Measurements from ENCODE around the gene RECQL. TPM values are rescaled to one million over a fixed set of nuclear protein-coding genes. Genes with fewer than 3 reads are reported as not detected.

The RECQL gene
- total and polyA plus RNA-seq, 8 donors: 4.8 to 17.1 (median 7.8) TPM

DNA sequence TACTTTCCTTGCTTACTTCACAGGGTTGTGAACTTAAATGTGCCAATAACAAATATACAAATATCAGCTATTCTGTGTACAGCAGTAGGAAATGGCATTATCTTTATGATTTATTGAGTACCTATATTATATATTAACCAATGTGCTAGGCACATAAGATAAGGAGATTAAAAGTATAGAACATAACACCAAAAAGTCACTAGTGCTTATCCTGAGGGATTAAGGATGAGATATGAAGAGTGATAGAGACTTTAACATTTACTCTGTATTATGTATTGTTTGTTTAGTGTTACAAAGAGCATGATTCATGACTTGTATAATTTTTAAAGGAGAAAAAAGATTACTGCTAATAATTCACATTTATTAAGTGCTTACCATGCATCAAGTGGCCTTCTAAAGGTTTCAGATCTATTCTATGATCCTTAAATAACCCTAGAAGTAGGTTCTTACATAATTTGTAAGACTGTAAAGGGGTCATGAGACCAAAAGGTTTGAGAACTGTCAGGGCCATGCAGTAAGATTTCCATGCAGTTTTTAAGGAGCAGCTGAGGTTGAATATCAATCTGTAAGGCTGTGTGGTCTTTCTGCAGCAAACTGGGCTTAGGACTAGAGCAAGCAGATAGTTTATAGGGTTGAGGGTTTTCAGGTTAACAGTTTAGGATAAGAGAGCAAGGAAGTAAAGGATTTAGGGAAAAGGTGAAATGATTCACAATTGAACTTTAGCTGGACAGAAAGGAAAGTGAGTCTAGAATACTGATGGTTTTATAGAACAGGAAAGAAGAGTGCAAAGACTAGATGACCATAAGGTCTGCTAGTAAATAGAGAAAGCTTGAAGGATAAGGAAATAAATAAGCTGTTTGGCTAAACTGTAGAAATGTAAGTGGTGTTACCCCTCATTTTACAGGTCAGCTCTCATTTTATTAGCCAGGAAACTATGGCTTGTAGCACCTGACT, 57.0 kb downstream of the RECQL start:
- no peaks in the 10 kb centered on the region for H3K9me3 ChIP-seq
- DNase-seq (no peak), ATAC-seq (peak; percentile 27 to 56 (median 40)), FAIRE-seq (no peak)
- TF ChIP-seq, protein P1, sequence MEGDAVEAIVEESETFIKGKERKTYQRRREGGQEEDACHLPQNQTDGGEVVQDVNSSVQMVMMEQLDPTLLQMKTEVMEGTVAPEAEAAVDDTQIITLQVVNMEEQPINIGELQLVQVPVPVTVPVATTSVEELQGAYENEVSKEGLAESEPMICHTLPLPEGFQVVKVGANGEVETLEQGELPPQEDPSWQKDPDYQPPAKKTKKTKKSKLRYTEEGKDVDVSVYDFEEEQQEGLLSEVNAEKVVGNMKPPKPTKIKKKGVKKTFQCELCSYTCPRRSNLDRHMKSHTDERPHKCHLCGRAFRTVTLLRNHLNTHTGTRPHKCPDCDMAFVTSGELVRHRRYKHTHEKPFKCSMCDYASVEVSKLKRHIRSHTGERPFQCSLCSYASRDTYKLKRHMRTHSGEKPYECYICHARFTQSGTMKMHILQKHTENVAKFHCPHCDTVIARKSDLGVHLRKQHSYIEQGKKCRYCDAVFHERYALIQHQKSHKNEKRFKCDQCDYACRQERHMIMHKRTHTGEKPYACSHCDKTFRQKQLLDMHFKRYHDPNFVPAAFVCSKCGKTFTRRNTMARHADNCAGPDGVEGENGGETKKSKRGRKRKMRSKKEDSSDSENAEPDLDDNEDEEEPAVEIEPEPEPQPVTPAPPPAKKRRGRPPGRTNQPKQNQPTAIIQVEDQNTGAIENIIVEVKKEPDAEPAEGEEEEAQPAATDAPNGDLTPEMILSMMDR (IDR thresholded peaks at IDR 0.05): no peak
- H3K4me1 ChIP-seq: peaks cover 5 to 16% (median 14%) of the 10 kb centered on the region in 3 donors
- no peak overlapping the region for H3K27ac ChIP-seq
- peaks cover 3 to 20% (median 6%) of the 10 kb centered on the region in 3 donors for H3K36me3 ChIP-seq
- no peaks in the 10 kb centered on the region for H3K27me3 ChIP-seq
- no peak overlapping the region for H3K4me3 ChIP-seq
- intact Hi-C loops (cut with DNase I): no loop called here

DNA sequence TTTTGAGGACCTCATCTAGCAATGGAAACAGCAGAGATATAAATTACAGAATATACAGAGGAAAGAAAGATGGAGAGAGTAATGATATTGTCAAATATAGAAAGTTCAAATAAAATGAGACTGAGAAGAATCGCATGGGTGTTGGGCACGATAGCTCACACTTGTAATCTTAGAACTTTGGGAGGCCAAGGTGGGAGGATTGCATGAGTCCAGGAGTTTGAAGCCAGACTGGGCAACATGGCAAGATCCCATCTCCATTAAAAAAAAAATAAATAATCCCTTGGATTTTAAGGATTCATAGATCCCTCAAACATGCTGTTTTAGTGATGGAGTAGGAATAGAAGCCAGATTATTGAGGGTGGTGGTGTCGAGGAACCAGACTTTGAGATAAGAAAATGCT, 62.1 kb downstream of the RECQL start:
- Histone ChIP-seq H3K36me3 (no peaks in the 10 kb centered on the region), H3K9me3 (no peaks in the 10 kb centered on the region), H3K4me3 (peak overlapping the region in 1 of 4 donors; percentile 71), H3K4me1 (peaks cover 5 to 17% (median 14%) of the 10 kb centered on the region in 3 donors), H3K27me3 (no peaks in the 10 kb centered on the region), H3K27ac (no peak overlapping the region)
- FAIRE-seq: no peak
- no peak for DNase-seq
- 77 to 85% methylated on average over 3 of the region's 3 CpGs for WGBS, 2 donors
- TF ChIP-seq, protein P1 (IDR thresholded peaks at IDR 0.05): no peak
- ATAC-seq: no peak
- intact Hi-C loops (cut with DNase I): no loop called here

DNA sequence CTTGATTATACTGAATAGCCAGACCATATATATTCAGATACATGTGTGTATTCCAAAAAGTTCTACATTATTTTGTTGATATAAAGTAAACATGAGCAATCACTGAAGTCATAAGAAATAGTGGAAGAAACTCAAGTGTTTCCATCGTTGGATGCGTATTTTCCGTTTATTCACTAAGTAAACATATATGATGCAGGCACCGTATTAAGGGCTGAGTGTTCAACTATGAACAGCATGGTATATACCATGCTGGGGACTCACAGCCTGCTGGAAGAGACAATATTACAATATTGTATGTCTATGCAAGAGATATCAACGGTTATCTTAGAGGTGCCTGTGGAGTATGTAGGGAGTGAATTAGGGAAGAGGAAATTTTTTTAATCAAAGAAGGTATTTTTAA, 62.8 kb downstream of the RECQL start:
- H3K36me3 ChIP-seq: no peaks in the 10 kb centered on the region
- ATAC-seq: peak in 1 of 4 donors; percentile 6
- peak overlapping the region; percentile 52 to 82 (median 66) for H3K4me3 ChIP-seq
- H3K27me3 ChIP-seq: no peaks in the 10 kb centered on the region
- no peak overlapping the region for H3K27ac ChIP-seq
- H3K9me3 ChIP-seq: no peaks in the 10 kb centered on the region
- intact Hi-C loops (cut with DNase I): no loop called here
- 47 to 48% methylated on average over 5 of the region's 5 CpGs for WGBS, 2 donors
- FAIRE-seq: no peak
- TF ChIP-seq, protein P1 (IDR thresholded peaks at IDR 0.05): no peak
- DNase-seq: no peak
- H3K4me1 ChIP-seq: peaks cover 3 to 12% (median 12%) of the 10 kb centered on the region in 3 donors

DNA sequence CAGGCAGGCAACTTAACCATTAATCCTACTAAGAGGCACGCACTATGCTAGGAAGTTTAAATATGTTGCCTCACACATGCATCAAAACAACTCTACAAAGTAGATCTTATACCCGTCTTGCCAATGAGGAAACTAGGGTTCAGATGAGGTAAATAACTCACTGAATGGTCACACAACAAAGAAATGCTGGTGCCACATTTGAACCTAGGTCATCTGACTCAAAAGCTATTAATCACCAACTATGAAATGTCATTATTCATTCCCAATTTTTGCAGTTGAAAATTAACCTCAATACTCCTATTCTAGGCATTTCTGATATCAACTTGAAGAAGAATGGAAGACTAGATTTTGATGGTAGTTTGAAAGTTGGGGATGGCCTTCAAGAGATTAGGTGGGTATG, 66.7 kb downstream of the RECQL start:
- Histone ChIP-seq H3K36me3 (no peaks in the 10 kb centered on the region), H3K27ac (no peak overlapping the region), H3K27me3 (no peaks in the 10 kb centered on the region), H3K4me1 (peaks cover 0 to 4% (median 0%) of the 10 kb centered on the region in 3 donors), H3K9me3 (no peaks in the 10 kb centered on the region), H3K4me3 (no peak overlapping the region)
- DNase-seq: no peak
- no peak for ATAC-seq
- 40 to 47% methylated on average over 2 of the region's 2 CpGs for WGBS, 2 donors
- intact Hi-C loops (cut with DNase I): no loop called here
- no peak for FAIRE-seq
- TF ChIP-seq, protein P1 (IDR thresholded peaks at IDR 0.05): no peak

DNA sequence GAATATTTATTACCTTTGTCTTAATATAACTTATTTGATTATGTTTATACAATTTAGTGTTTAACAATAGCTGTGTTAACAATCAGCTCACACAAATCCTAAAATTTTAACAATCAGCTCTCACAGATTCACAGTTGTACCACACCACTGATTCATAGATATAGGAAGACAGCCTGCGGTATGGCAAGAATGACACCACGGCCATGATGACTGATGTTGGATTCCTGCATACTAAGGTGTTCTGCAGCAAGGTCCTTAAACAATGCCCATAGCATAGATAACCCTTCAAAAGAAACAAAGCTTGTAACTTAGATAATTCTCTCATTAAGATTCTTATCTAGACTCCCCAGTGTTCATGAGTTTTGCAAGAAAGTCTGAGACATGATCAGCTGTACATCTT, 67.9 kb downstream of the RECQL start:
- TF ChIP-seq, protein P1 (IDR thresholded peaks at IDR 0.05): no peak
- no peak for DNase-seq
- no peak overlapping the region for H3K27ac ChIP-seq
- no peaks in the 10 kb centered on the region for H3K9me3 ChIP-seq
- no peaks in the 10 kb centered on the region for H3K36me3 ChIP-seq
- H3K27me3 ChIP-seq: no peaks in the 10 kb centered on the region
- FAIRE-seq: no peak
- WGBS, 2 donors: 12 to 17% methylated on average over 2 of the region's 2 CpGs
- intact Hi-C loops (cut with DNase I): no loop called here
- ATAC-seq: no peak
- H3K4me1 ChIP-seq: no peaks in the 10 kb centered on the region
- no peak overlapping the region for H3K4me3 ChIP-seq
